ENCODE measurements around the gene UQCR11.

DNA sequence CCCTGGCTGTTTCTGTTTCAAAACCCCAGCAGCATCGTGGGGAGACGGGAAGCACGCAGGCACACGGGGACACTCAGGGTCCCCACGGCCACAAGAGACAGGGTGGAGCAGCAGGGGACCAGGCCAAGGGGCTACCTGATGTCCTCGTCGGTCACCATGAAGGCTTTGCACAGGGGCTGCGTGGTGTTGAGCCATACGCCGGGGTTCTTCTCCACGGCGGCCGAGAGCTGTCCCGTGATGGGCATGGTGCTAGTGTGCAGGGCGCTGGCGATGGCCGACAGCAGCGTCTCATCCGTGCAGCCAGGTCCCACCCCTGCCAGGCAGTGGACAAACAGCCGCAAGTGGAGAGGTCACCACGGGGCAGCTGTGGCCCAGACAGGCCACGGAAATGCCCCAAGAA lies 24.3 kb downstream of the UQCR11 start:
- TF ChIP-seq, protein P1, sequence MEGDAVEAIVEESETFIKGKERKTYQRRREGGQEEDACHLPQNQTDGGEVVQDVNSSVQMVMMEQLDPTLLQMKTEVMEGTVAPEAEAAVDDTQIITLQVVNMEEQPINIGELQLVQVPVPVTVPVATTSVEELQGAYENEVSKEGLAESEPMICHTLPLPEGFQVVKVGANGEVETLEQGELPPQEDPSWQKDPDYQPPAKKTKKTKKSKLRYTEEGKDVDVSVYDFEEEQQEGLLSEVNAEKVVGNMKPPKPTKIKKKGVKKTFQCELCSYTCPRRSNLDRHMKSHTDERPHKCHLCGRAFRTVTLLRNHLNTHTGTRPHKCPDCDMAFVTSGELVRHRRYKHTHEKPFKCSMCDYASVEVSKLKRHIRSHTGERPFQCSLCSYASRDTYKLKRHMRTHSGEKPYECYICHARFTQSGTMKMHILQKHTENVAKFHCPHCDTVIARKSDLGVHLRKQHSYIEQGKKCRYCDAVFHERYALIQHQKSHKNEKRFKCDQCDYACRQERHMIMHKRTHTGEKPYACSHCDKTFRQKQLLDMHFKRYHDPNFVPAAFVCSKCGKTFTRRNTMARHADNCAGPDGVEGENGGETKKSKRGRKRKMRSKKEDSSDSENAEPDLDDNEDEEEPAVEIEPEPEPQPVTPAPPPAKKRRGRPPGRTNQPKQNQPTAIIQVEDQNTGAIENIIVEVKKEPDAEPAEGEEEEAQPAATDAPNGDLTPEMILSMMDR (IDR thresholded peaks at IDR 0.05; ENCODE audit: low read depth, low read length, poor library complexity, severe bottlenecking), result no peak
- no peak for TF ChIP-seq EZH2phosphoT487 (IDR thresholded peaks at IDR 0.05; ENCODE audit: borderline replicate concordance, low read length)
